HG02870 (cell line): ENCODE data around the gene MSI2.

ENCODE experiments used
- ATAC-seq: cut with Tn5 transposase; IDR thresholded peaks from one replicate; pipeline ENCODE4 v1.9.1; 2021; ENCODE audit warnings: mild to moderate bottlenecking, moderate library complexity; ENCODE audit not compliant: unreplicated experiment

MSI2 gene

DNA sequence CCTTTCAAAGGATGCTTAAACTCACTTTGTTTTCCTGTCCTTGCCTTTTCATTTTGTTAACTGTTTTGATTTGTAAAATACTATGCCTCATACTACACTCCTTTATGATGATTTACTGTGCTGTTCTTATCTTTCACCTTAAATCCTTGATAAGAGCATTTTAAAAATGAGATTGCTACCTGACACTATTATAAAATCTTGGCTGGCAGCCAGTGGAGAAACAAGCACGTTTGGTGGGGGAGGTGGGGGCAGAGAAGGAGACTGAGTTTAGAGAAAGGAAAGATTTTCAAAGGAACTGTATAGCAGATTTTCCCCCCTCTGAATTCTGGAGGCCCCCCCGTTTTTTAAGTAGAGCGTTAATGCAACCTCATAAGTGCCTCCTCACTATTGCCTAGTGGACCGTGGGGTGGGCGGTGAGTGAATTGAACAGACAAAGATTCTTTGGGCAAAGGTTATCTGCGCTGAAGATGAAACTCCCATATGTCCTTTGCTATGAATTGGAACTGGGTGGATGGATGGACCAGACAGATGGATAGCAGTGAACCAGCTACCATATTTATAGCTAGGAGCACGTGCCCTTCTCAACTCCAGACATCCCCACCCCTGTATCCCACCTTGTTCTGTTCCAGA is 288.6 kb downstream of the MSI2 start:
- ATAC-seq = no peak

DNA sequence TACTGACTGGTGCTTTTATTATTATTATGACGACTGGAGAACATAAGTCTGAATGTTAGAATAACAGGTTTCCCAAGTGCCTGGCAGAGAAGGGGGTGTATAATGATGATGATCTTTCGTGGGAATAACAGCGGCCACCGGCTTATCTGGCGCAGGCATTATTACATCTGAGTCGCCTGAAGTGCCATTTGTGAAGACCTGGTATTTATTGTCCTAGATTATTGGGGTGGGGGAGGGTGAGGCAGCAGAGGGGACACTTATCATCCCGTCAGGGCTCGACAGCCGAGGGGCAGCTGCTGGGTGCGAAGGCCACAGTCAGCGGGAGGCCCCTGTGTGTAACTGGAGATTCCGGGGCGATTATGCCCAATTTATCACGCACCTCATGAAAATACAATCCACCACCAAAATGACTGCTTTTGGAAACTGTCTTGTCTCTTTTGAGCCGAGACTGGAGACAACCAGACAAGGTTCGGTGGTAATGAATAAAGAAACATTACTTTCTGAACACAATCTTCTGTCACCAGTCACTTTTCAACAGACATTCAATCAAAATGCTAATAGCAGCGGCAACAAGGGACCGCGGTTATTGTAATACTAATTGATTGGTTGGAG is 289.5 kb downstream of the MSI2 start:
- no peak for ATAC-seq

DNA sequence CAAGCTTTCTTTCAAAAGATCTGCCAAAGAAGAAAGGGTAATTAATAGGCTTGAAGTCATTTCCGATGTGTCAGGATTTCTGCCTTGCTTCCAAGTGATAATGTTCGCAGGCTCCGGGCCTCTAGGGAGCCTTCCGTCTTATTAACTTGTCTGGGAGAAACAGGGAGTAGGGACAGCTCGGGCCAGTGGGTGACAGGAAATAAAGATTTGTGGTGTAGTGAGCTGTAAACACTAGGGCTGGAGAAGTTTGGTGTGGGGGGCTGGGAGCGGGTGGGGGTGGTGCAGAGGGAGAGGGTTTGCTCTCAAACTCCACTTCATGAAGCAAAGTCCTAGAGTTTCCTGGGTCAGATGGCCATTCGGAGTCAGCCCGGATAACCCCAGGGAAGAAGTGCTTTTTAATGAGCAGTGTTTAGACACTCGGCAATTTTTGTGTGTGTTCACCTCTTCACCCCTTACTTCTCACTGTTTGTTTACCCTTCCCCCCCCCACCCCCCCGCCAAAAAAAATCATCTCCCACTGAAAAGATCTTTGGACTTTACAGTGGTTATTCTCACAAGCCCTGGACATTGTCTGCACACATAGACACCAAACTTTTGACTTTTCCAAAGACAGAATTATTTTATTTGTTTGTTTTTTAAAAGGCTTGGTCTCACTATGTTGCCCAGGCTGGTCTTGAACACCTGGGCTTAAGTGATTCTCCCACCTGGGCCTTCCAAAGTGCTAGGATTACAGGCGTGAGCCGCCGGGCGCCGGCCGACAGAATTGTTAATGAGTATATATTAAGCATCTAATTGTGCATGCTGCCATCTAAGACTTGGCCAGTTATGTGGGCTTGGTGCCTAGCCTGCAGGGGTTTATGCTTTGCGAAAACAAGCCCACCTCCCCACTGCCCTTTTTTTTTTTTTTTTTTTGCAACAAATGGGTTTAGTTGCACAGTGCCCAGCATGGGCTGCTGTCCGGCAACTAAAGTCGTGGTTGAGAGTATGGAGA is 292.4 kb downstream of the MSI2 start:
- ATAC-seq = no peak

DNA sequence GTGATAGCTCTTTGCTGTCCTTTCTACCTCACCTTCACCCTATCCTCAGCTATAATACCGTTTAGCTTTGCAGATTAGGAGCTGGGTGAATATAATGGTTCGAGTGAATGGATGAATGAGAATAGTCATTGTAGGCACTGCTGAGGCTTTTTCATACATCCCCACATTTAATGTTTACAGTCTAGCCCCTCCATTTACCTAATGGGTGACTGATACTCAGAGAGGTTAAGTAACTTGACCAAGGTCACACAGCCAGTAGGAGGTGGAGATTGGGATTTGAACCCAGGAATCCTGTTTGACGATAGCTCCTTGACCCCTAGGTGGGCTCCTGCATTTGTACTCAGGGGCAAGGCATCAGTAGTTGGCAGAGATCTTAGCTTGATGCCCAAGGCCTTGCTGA is 293.1 kb downstream of the MSI2 start:
- no peak for ATAC-seq

DNA sequence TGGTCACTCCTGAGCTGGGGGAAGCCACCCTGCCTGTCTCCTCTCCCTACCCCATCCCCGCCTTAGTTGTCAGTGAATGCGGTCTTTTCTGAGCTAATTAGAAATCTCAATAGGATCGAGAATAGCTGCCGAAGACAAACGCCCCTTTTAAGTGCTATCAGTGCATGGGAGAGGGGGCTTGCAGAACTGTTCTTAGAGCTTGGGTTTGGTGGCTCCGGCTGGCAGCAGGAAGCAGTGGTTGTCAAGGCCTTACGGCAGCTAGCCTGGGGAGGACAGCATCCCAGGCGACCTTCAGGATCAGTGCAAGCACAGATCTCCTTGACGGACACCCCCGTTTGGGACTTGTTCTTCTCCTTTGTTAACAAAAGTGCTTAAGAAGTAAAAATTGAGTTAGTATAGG is 293.7 kb downstream of the MSI2 start:
- no peak for ATAC-seq

DNA sequence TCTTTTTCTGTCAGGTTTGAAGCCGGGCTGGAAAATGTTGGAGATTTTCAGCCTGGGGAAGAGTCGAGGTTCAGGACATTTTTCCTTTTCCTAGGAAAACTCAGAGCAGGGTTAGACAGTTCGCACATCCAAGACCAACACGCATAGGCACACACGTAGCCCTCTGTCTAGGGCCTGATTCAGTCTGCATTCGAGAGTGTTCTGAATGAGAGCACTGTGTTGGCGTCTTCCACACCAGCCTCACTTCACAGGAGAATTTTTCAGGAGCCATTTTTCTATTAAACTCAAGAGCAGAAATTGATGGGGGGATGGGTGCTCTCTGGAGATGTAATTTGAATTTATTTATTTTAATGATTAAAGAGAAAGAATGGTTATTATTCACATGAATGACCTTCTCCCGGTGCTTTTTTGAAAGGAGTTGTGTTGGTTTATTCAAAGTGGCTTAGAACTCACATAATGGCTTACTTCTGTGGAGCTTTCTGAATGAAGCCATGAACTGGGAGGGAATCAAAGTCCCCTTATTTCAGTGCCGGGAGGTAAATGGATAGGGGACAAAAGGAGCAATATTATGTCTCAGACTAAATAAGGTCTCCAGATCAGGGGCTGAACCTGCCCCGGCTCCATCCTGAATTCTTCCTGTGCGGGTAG is 294.5 kb downstream of the MSI2 start:
- no peak for ATAC-seq

DNA sequence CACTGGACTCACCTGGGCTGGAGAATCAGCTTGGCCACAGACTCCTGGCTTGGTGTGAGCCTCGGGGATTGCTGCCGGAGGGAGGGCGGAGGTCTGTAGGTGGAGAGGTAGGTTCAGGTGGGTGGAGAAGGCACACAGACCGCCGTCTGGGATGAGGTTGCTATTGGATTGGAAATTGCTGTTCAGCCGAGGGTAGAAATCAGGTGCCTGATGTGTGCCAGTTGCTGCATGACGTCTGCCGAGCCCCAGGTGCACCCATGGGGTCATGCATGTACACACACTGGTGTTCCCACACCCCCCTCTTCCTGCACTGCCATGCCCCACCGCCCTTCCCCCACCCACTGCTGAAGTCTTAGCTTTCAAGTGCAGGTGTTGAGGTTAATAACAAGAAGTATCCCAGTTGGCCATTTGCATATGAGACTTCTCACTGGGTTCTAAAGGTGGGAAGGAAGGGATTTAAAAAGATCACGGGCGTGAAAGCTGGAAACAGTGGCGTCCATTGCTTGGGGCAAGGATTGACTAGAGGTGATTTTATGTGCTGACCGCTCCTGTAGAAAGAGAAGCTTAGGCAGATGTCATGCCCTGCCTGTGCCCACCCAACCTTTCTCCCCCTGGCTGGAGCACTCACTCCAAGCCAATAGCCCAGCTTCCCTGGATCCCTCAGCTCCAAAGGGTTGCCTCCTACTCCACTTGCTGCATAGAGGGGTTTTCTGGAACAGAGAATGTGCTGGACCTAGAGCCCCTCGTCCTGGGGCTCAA is 295.2 kb downstream of the MSI2 start:
- ATAC-seq = no peak

DNA sequence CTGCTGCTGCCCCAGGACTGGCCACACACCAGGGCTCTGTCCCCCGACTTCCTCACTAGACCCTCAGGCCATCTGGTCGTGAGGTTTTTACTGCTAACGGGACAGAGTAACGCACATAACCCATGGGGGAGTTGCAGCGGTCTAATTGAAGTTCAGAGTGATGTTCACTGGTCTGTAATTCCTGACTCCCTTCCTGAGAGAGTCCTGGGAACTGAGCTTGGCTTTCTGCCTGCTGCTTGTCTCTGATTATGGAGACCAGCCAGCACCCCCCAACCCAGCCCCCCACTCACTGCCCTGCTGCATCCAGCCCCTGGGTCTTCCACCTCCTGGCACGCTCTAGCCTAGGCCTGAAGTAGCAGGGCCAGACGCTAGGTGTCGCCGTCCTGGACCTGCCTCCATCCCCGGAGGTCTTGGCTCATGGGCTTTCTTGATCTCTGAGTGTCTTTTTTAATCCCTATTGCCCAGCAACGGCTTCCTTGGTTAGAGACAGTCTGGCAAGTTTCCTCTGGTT is 295.8 kb downstream of the MSI2 start:
- ATAC-seq = peak; percentile 49

DNA sequence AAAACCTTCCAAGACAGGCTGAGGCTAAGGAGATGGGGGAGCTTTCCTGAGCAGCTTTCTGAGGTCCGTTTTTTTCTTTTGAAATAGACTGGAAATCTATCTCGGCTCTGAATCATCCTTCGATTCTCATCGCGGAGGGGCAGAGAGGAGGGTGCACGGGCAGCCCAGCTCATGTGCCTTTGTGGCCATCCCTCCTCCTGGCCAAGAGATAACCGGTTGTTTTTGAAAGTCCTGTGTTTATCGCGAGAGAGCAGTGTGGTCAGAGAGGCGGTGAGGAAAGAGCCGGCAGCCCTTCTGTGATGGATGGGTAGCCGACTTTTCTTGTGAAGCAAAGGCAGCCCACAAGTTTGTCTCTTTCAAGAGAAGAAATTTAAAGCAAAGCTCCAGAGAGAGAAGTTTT is 297.2 kb downstream of the MSI2 start:
- ATAC-seq = no peak

DNA sequence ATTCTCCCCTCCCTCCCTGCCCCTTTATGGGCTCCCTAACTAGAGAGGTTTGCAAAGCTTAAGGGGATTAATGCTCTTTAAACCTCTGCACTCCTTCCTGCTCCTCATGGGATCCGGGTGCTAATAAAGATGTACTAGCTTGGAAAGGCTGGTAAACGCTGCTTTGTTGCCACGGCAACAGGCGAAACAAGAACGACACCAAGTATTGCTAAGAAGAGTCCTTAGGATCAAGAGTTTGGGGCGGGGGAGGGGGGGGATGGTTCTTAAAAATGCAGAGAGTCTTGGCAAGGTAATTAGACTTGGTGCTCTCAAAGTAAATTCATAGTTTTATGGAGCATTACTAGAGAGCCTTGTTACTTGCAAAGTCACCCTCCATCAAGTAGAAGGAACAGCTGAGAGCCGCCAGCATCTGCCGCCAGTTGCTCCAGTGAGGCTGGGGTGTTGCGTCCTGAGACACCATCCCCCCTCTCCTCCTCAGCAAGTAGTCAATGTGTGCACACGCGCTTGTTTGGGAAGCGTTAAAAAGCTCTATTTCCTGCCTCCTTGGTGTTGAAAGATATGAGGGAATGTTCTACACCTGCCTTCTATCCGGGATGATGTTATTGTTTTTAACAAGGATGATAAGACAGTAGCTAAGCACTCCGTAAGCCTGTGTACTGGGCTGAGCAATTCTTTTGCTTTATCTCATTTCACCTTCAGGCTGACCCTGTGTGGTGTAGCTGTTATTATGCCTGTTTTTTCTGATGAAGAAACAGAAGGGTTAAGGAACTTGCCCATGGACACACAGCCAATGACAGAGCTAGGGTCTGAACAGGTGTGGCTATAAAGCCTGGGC is 297.9 kb downstream of the MSI2 start:
- ATAC-seq = no peak

DNA sequence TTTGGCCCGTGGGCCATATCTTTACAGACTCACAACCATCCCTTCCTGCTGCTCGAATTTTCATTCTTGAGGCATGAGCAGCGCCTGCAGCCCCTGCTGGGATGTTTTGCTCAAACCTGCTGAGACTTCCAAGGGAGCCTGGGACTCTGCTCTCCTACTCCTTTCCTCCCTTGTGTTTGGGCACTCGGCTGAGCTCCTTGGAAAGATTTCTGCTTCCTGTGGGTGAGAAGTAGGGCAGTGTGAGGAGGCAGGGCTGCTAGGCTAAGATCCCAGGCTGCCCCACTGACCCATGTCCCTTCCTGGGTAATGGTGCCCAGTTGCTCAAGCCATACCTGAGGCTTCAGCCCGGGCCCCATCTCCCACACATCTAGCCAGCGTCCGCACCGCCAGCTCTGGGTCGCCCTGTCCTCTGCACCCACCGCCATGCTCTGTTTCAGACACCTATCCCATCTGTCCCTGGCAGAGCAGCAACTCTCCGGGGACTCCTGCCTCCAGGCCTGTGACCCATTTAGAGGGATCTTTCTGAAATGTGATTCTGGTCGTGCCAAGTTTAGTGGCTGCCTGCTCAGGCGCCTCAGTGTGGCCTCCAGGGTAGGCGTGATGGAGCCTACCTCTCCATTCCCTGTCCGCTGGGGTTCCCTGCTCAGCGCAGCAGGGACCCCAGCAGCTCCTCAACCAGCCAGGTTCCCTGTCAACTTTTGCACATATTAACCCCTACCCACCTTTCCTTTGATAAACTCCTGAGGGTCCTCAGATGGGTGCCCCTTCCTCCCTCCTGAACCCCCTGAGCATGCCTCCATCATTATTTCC is 298.7 kb downstream of the MSI2 start:
- ATAC-seq = no peak

DNA sequence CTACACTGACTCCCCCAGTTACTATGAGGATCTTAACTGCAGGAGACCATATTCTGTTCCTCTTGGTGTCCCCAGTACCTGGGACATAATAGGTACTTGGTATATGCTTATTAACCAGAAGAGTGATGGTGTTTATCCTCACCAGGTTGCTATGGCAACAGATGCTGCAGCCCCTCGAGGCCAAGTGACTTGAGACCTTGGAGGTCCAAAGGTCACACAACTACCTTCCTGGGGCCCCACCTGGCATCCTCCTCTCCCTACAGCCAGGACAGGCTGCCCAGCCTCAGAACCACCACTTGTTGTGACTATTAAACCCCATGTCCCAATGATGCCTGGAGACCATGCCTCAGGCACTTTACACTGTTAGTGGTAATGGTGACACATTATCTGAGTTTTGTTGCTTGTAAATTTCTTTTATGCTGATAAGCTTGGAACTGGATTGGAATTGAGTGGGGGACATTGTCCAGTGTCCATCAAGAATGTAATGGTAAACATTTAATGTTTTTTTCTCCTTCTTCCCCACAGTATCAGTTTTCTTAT is 299.4 kb downstream of the MSI2 start:
- ATAC-seq = no peak

DNA sequence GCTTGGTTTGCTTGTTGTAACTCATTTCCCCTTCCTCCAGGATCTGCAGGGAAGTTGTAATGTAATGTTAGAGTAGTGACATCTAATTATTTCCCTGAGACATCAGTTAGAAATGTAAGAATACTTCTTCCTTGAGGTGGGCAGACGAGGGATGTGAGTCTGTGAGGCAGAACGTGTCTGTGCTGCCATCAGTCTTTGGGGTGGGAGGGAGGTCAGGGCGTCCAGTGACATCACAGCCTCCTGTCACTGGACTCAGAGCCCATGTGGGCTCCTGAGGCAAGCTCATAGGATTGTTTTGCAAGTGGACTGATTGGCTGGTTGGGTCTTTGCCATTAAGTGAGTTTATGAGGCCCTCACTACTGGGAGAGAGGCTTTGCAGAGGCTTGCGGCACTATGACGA is 300.0 kb downstream of the MSI2 start:
- ATAC-seq = no peak

DNA sequence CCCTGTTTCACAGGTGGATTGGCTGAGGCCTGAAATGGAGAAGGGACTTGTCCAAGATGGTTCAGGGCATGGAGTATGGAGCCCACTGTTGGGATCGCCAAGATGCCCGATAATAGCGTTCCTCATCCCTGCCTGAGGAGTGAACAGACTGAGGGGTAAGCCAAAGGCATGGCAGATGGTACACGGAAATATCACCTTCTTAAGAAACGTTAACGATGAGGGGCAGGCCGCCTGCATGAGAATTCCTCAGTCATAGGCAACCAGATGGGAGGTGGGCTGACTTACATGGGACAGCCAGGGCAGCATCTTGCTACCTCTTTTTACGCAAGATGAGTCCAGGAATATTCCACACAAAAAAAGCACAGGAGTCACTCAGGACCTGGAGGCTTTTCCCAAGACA is 300.7 kb downstream of the MSI2 start:
- ATAC-seq = no peak

DNA sequence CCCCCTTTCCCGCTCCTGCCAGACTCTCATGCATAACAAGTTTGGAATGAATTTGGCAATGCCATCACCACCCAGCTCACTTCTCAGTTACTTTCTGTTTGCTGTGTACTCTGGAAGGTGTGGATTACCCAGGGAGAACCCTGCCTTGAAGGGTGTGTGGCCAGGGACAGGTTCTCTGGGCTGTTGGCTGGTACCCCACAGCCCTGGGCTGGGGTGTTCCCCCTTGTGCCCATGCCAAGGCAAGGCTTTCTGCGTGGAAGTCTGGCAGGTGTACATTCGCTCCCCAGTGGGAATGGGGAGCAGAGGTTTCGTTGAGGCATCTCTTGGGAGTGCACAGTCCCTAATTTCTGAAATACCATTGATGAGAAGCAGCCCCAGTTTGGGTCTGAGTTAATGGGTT is 301.1 kb downstream of the MSI2 start:
- ATAC-seq = no peak

DNA sequence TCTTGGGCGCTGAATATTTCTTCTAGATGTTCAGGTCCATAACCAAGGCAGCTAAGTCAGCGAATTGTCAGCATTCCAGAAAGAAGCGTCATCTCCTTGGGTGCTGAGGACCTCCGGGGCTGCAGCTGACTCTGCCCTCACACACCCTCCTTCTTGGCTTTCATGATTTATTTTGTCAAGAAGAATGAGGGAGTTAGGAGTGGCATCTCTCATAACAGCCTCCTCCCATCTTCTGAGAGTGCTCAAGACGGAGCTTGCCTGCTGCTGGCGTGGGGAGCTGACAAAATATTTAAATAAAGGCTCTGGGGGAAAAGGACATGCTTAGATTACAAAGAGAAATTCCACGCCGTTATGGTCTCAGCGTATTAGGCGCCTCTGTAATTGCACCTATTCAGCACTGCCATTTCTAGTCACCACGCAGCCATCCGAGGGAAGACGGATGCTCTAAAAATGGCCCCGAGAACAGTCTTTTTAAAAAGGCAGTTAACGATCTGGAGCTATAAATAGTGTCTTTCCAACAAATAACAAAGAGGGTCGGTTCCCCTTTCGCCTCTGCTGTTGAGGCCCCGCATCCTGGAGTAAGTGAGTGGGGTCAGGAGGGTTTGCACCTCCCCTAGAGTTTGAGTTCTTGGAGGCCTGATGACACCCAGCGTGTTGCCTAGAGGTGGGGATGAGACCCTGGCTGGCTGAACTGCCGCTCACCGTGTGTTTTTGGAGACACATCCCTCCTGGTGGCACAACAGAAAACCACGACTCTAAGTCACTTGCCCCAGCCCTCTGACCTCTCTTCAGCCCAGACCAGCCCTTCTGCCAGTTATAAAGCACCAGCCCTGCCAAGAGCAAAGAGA is 301.7 kb downstream of the MSI2 start:
- no peak for ATAC-seq

DNA sequence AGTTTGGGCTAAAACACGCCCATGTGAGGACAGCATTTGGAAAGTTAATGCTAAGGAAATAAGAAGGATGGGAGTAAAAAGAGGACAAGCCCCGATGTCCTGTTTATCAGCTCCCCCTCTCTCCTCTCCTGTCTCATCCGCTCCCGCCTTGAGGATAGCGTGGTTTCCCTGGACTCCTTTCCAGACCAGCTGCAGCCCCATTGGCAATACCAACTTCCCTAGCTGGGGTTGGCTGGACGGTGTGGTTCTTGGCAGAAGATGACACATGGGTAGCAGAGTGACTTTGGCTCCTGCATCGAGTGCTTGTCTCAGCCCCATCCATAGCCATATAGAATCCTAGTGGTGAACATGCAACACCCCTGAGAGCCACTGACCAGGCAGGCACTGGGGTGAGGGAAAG is 302.9 kb downstream of the MSI2 start:
- no peak for ATAC-seq
